Upper lobe of left lung (tissue), 6 donors: ENCODE measurements around the gene PARP16. TPM values are rescaled to one million over a fixed set of nuclear protein-coding genes. Genes with fewer than 3 reads are reported as not detected.

Experiments used
- ATAC-seq, 2 donors: fragments of 200-7000 bp; cut with Tn5 transposase; one replicate each; pipeline ENCODE4 v1.9.1; 2022; ENCODE audit warnings: mild to moderate bottlenecking in 2 of 2, moderate library complexity in 2 of 2; ENCODE audit not compliant: low FRiP score in 2 of 2
- DNase-seq, 2 donors: peaks; one replicate each; pipeline ENCODE4 v3.0.0-alpha.2; 2019 to 2020
- H3K27ac ChIP-seq, 4 donors: fragments of 200-600 bp; sonication (generic); one replicate each; pipeline ENCODE4 v1.5.1; 2016 to 2019
- H3K27me3 ChIP-seq, 4 donors: fragments of 200-600 bp; sonication (generic); one replicate each; pipeline ENCODE4 v1.5.1; 2017 to 2019
- H3K36me3 ChIP-seq, 4 donors: fragments of 200-600 bp; sonication (generic); one replicate each; pipeline ENCODE4 v1.5.1; 2016 to 2019
- H3K4me1 ChIP-seq, 4 donors: fragments of 200-600 bp; sonication (generic); one replicate each; pipeline ENCODE4 v1.5.1; 2018 to 2019
- H3K4me3 ChIP-seq, 4 donors: fragments of 200-600 bp; sonication (generic); one replicate each; pipeline ENCODE4 v1.5.1; 2017 to 2019; ENCODE audit warnings: mild to moderate bottlenecking in 2 of 4, moderate library complexity in 1 of 4
- H3K9me3 ChIP-seq, 4 donors: fragments of 200-600 bp; sonication (generic); one replicate each; pipeline ENCODE4 v1.5.1; 2018 to 2019
- EP300 ChIP-seq, 4 donors: sonication (generic); formaldehyde crosslinking; IDR thresholded peaks; one replicate each; pipeline ENCODE4 v1.5.1; 2017; ENCODE audit warnings: antibody characterized with exemption in 4 of 4, control low read depth in 2 of 4
- POLR2A ChIP-seq, 4 donors: fragments of 450-650 bp; IDR thresholded peaks; one replicate each; pipeline ENCODE4 v1.5.1; 2016 to 2017; ENCODE audit warnings: antibody characterized with exemption in 4 of 4, mild to moderate bottlenecking in 2 of 4
- POLR2AphosphoS5 ChIP-seq, 2 donors: sonication (generic); formaldehyde crosslinking; IDR thresholded peaks; one replicate each; pipeline ENCODE4 v1.5.1; 2017; ENCODE audit warnings: antibody characterized with exemption in 2 of 2
- WGBS, 2 donors: methylation state at CpG; one replicate each; pipeline ENCODE4 v1.1.5; 2017 to 2018; 5-methylcytosine and 5-hydroxymethylcytosine counted together
- total RNA-seq, 6 donors: library from RNA; depleted of rRNA in 4 of 6; stranded (reverse); fragments of >200 nt in 4 of 6; gene quantifications; one replicate each; pipeline versions ENCODE4 v1.1.0 to v1.2.1, GENCODE V29; 2016 to 2021
- TF ChIP-seq, protein P1 (sequence below), 6 experiments: fragments of 450-650 bp in 4 of 6; fragments of 200-600 bp in 2 of 6; sonication (generic) in 2 of 6; IDR thresholded peaks; one replicate each; pipeline ENCODE4 v1.5.1; 2016 to 2019; ENCODE audit warnings: antibody characterized with exemption in 6 of 6
- donor health status: DM: no; HTN: no; CAD: no; lungs with moderate emphysema.
- donor health status: DM: no; HTN: yes; CAD: no; lungs with severe emphysema.

PARP16 gene
- total RNA-seq, 6 donors from 2014 or later, result 6.3 to 20.6 (median 7.9) TPM

DNA sequence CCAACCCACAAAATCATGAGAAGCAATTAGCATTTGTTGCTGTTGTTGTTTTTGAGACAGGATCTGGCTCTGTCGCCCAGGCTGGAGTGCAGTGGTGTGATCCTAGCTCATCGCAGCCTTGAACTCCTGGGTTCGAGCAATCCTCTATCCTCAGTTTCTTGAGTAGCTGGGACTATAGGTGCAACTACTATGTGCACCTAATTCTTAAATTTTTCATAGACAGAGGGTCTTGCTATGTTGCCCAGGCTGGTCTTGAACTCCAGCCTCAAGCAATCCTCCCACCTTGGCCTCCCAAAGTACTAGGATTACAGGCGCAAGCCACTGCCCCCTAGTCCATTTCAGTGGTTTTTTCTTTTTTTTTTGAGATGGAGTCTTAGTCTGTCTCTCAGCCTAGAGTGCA, 18.3 kb downstream of the PARP16 start:
- Histone ChIP-seq H3K4me3 (no peak overlapping the region), H3K36me3 (peaks cover 0 to 32% (median 0%) of the 10 kb centered on the region in 4 donors), H3K9me3 (no peaks in the 10 kb centered on the region), H3K4me1 (no peaks in the 10 kb centered on the region), H3K27me3 (no peaks in the 10 kb centered on the region), H3K27ac (no peak overlapping the region)
- DNase-seq, result no peak
- no peak for ATAC-seq
- TF ChIP-seq EP300 (IDR thresholded peaks at IDR 0.05) (no peak), POLR2AphosphoS5 (IDR thresholded peaks at IDR 0.05) (no peak), POLR2A (IDR thresholded peaks at IDR 0.05) (no peak)
- TF ChIP-seq, protein P1, sequence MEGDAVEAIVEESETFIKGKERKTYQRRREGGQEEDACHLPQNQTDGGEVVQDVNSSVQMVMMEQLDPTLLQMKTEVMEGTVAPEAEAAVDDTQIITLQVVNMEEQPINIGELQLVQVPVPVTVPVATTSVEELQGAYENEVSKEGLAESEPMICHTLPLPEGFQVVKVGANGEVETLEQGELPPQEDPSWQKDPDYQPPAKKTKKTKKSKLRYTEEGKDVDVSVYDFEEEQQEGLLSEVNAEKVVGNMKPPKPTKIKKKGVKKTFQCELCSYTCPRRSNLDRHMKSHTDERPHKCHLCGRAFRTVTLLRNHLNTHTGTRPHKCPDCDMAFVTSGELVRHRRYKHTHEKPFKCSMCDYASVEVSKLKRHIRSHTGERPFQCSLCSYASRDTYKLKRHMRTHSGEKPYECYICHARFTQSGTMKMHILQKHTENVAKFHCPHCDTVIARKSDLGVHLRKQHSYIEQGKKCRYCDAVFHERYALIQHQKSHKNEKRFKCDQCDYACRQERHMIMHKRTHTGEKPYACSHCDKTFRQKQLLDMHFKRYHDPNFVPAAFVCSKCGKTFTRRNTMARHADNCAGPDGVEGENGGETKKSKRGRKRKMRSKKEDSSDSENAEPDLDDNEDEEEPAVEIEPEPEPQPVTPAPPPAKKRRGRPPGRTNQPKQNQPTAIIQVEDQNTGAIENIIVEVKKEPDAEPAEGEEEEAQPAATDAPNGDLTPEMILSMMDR (IDR thresholded peaks at IDR 0.05), result no peak
- WGBS, 2 donors, result 95 to 100% methylated on average over 4 of the region's 4 CpGs

DNA sequence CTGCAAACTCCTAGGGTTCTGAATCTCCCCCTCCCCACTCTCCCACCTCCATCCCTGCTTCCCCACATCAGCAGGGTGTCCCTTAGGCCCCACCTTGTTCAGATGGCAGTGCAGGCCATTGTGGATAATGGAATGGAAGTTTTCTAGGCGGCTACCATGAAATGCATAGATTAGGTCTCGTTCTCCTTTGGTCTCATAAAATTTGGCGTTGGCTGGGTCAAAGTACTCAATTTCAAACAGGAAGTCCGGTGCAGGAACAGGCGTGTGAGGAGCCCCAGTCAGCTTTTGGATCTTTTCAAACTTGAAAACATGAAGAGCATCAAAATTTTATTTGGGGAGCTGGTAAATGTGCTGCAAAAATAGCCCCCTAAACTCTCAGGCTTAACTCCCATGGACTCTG, 20.2 kb downstream of the PARP16 start:
- ATAC-seq (no peak), DNase-seq (no peak)
- Histone ChIP-seq H3K4me3 (no peak overlapping the region), H3K27ac (no peak overlapping the region), H3K27me3 (no peaks in the 10 kb centered on the region), H3K4me1 (no peaks in the 10 kb centered on the region), H3K36me3 (peaks cover 0 to 44% (median 8%) of the 10 kb centered on the region in 4 donors), H3K9me3 (no peaks in the 10 kb centered on the region)
- 91 to 95% methylated on average over 5 of the region's 5 CpGs for WGBS, 2 donors
- TF ChIP-seq EP300 (IDR thresholded peaks at IDR 0.05) (no peak), POLR2AphosphoS5 (IDR thresholded peaks at IDR 0.05) (no peak), POLR2A (IDR thresholded peaks at IDR 0.05) (no peak)
- TF ChIP-seq, protein P1 (IDR thresholded peaks at IDR 0.05), result no peak

DNA sequence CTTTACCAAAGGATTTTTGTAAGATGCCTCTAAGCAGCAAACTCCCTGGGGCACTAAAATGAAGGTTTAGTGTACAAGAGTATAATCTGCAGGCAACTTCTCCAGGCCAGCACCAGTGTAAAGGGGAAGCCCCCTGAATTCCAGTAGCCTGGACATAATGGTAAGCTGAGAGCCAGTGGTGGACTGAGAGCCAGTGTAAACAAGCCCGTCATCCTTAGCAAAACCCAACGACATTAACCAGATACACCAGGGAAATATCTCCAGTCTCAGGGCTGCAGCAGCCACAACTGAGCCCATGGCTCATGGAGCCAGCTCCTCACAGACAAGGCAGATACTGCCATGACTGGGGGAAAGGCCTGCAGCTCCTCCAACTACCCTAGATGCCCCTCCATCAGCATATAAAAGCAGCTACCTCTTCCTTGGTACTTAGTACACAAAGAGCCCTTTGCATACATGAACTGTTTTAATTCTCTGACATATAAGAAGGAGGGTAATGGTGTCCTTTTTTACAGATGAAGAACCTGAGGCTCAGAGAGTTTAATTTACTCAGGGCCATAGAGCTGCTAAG, 21.7 kb downstream of the PARP16 start:
- H3K9me3 ChIP-seq, result no peaks in the 10 kb centered on the region
- ATAC-seq (no peak), DNase-seq (no peak)
- TF ChIP-seq POLR2AphosphoS5 (IDR thresholded peaks at IDR 0.05) (no peak), EP300 (IDR thresholded peaks at IDR 0.05) (no peak), POLR2A (IDR thresholded peaks at IDR 0.05) (no peak)
- TF ChIP-seq, protein P1 (IDR thresholded peaks at IDR 0.05), result no peak
- no peaks in the 10 kb centered on the region for H3K4me1 ChIP-seq
- H3K36me3 ChIP-seq, result peaks cover 8 to 48% (median 15%) of the 10 kb centered on the region in 4 donors
- no peak overlapping the region for H3K4me3 ChIP-seq
- 51 to 67% methylated on average over 2 of the region's 2 CpGs for WGBS, 2 donors
- no peaks in the 10 kb centered on the region for H3K27me3 ChIP-seq
- H3K27ac ChIP-seq, result no peak overlapping the region

DNA sequence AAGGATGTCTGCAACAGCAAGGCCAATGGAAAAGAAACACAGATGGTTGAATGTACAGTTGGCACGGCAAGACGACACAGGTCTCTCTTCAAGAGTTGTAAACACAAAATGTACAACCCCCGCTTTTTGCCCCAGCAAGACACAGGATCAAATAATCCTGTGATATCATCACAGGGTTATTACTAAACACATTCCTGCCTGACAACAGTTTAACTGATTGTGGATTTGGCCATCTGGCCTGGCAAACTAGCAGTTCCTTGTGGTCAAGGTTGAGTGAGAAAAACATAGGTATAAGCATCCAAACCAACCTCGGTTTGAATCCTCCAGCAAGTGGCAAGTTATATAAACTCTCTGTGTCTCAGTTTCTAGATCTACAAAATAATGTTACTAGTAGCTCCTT, 23.4 kb downstream of the PARP16 start:
- TF ChIP-seq EP300 (IDR thresholded peaks at IDR 0.05) (no peak), POLR2A (IDR thresholded peaks at IDR 0.05) (no peak), POLR2AphosphoS5 (IDR thresholded peaks at IDR 0.05) (no peak)
- TF ChIP-seq, protein P1 (IDR thresholded peaks at IDR 0.05), result no peak
- DNase-seq (no peak), ATAC-seq (no peak)
- Histone ChIP-seq H3K27ac (no peak overlapping the region), H3K36me3 (peaks cover 8 to 54% (median 20%) of the 10 kb centered on the region in 4 donors), H3K27me3 (no peaks in the 10 kb centered on the region), H3K4me3 (no peak overlapping the region), H3K4me1 (peaks cover 0 to 7% (median 0%) of the 10 kb centered on the region in 4 donors), H3K9me3 (no peaks in the 10 kb centered on the region)
- WGBS, 2 donors, result 90 to 93% methylated on average over 4 of the region's 4 CpGs

DNA sequence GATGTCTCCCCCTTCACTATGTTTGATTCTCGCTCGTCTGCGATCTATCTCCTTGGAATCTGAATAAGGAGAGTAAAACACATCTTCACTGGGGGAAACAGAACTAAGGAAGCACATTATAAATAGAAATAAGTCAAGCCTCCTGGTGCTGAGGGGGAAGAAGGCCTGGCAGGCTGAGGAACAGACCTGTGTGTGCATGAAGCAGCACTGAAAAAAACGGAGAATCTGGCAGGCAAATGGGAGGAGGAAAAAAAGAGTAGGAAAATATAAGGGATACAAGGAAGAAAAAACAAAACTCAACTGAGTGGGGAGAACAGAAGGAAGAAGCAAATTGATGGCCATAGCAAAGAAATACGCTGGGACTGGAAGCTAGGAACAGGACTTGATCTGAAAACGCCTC, 25.7 kb downstream of the PARP16 start:
- TF ChIP-seq POLR2A (IDR thresholded peaks at IDR 0.05) (no peak), POLR2AphosphoS5 (IDR thresholded peaks at IDR 0.05) (no peak), EP300 (IDR thresholded peaks at IDR 0.05) (no peak)
- TF ChIP-seq, protein P1 (IDR thresholded peaks at IDR 0.05), result no peak
- H3K36me3 ChIP-seq, result peaks cover 8 to 60% (median 20%) of the 10 kb centered on the region in 4 donors
- H3K9me3 ChIP-seq, result no peaks in the 10 kb centered on the region
- H3K27me3 ChIP-seq, result no peaks in the 10 kb centered on the region
- H3K4me1 ChIP-seq, result peaks cover 0 to 7% (median 6%) of the 10 kb centered on the region in 4 donors
- H3K27ac ChIP-seq, result no peak overlapping the region
- DNase-seq, result no peak
- no peak for ATAC-seq
- H3K4me3 ChIP-seq, result no peak overlapping the region
- 85 to 95% methylated on average over 6 of the region's 6 CpGs for WGBS, 2 donors
